Right lobe of liver (tissue), 6 donors: ENCODE measurements around the gene SLC1A2. TPM values are rescaled to one million over a fixed set of nuclear protein-coding genes. Genes with fewer than 3 reads are reported as not detected.
A peak's percentile ranks its signal among the peaks of the same experiment; 100 is the strongest.

ENCODE experiments used
- ATAC-seq, 4 donors: fragments of 200-7000 bp; cut with Tn5 transposase; one replicate each; pipeline ENCODE4 v1.9.1; 2020; ENCODE audit warnings: mild to moderate bottlenecking in 4 of 4, moderate library complexity in 4 of 4
- DNase-seq, 3 donors: peaks; one replicate each; pipeline ENCODE4 v3.0.0-alpha.2; 2020
- H3K27ac ChIP-seq, 3 donors: fragments of 200-600 bp; one replicate each; pipeline ENCODE4 v1.8.0; 2022
- H3K27me3 ChIP-seq, 2 donors: fragments of 200-600 bp; one replicate each; pipeline ENCODE4 v1.8.0; 2022
- H3K36me3 ChIP-seq, 4 donors: fragments of 200-600 bp; sonication (generic) in 1 of 4; one replicate each; pipeline versions ENCODE4 v1.5.1 to v1.8.0; 2017 to 2022; ENCODE audit warnings: control low read depth in 1 of 4
- H3K4me1 ChIP-seq, 4 donors: fragments of 200-600 bp; sonication (generic) in 1 of 4; one replicate each; pipeline versions ENCODE4 v1.5.1 to v1.8.0; 2017 to 2022; ENCODE audit warnings: control low read depth in 1 of 4
- H3K4me3 ChIP-seq, 3 donors: fragments of 200-600 bp; one replicate each; pipeline ENCODE4 v1.8.0; 2022
- H3K9me3 ChIP-seq, 4 donors: fragments of 200-600 bp; sonication (generic) in 1 of 4; one replicate each; pipeline versions ENCODE4 v1.5.1 to v1.8.0; 2017 to 2022; ENCODE audit warnings: control low read depth in 1 of 4
- CTCF ChIP-seq, 4 donors: fragments of 200-600 bp in 3 of 4; fragments of 450-650 bp in 1 of 4; IDR thresholded peaks; one replicate each; pipeline versions ENCODE4 v1.5.1 to v1.8.0; 2016 to 2022; ENCODE audit warnings: antibody characterized with exemption in 4 of 4, mild to moderate bottlenecking in 2 of 4
- POLR2A ChIP-seq: fragments of 450-650 bp; IDR thresholded peaks from one replicate; pipeline ENCODE4 v1.6.1; 2017; ENCODE audit warnings: antibody characterized with exemption, mild to moderate bottlenecking
- WGBS: methylation state at CpG from one replicate; pipeline ENCODE4 v1.1.6; 2018; ENCODE audit warnings: low coverage, low lambda C conversion rate; ENCODE audit not compliant: insufficient coverage; ENCODE audit errors: missing lambda C conversion rate; 5-methylcytosine and 5-hydroxymethylcytosine counted together
- intact Hi-C, 2 donors: fragments of 100-400 bp; cut with DNase I; formaldehyde crosslinking; loops; one replicate each; pipeline versions ENCODE4 v1.11.2 to v1.14.1; 2022
- total RNA-seq, 6 experiments: library from RNA; depleted of rRNA in 2 of 6; stranded (reverse); fragments of >200 nt in 2 of 6; fragmentation: NEBNext Ultra II Directional in 3 of 6; extraction: Animal tissue kit (Norgen Biotek cat#: 25700) in 3 of 6; gene quantifications; one replicate each; pipeline versions ENCODE4 v1.1.0 to v1.2.4, GENCODE V29; 2016 to 2023
- donor health status: DM: no; HTN: yes; CAD: no.
- donor health status: DM: no; HTN: no; CAD: no.
- donor health status: DM: no; HTN: no; CAD: no.
- donor health status: DM: no; HTN: yes; CAD: no.
- donor health status: DM: no; HTN: yes; CAD: no.

SLC1A2 gene
- total RNA-seq, 6 experiments from 2014 or later = 7.6 to 87.4 (median 13.3) TPM

- DNase-seq (no peak), ATAC-seq (peak in 1 of 4 donors; percentile 19)
- WGBS = 67% methylated on average over 5 of the region's 5 CpGs
- Histone ChIP-seq H3K27me3 (no peaks in the 10 kb centered on the region), H3K4me3 (no peak overlapping the region), H3K4me1 (peaks cover 0 to 28% (median 6%) of the 10 kb centered on the region in 4 donors), H3K9me3 (no peaks in the 10 kb centered on the region), H3K36me3 (no peaks in the 10 kb centered on the region), H3K27ac (no peak overlapping the region)
- intact Hi-C loops = no loop called here
- TF ChIP-seq POLR2A (no peak), CTCF (IDR thresholded peaks at IDR 0.05) (no peak)
Measured at GRCh38 chr11:35272391-35272902, 146.9 kb downstream of the SLC1A2 start.

- TF ChIP-seq POLR2A (no peak), CTCF (IDR thresholded peaks at IDR 0.05) (no peak)
- no peaks in the 10 kb centered on the region for H3K27me3 ChIP-seq
- DNase-seq = no peak
- no peaks in the 10 kb centered on the region for H3K36me3 ChIP-seq
- H3K4me1 ChIP-seq = peaks cover 0 to 20% (median 5%) of the 10 kb centered on the region in 4 donors
- ATAC-seq = no peak
- intact Hi-C loops = no loop called here
- H3K9me3 ChIP-seq = no peaks in the 10 kb centered on the region
- H3K4me3 ChIP-seq = no peak overlapping the region
- 97% methylated on average over 3 of the region's 3 CpGs for WGBS
- H3K27ac ChIP-seq = no peak overlapping the region
Measured at GRCh38 chr11:35271031-35271430, 148.3 kb downstream of the SLC1A2 start.

- H3K27me3 ChIP-seq = no peaks in the 10 kb centered on the region
- ATAC-seq (no peak), DNase-seq (no peak)
- 45% methylated on average over 1 of the region's 1 CpG for WGBS
- no peak overlapping the region for H3K4me3 ChIP-seq
- no peaks in the 10 kb centered on the region for H3K9me3 ChIP-seq
- no peak for TF ChIP-seq CTCF (IDR thresholded peaks at IDR 0.05)
- TF ChIP-seq POLR2A = no peak
- H3K36me3 ChIP-seq = peaks cover 0 to 6% (median 0%) of the 10 kb centered on the region in 4 donors
- H3K27ac ChIP-seq = no peak overlapping the region
- peaks cover 0 to 14% (median 3%) of the 10 kb centered on the region in 4 donors for H3K4me1 ChIP-seq
- intact Hi-C loops = no loop called here
Measured at GRCh38 chr11:35270342-35270741, 149.0 kb downstream of the SLC1A2 start.

GRCh38 chr11:35267504-35267903 is 151.9 kb downstream of the SLC1A2 start:
- whole genome bisulfite sequencing = 96% methylated on average over 2 of the region's 2 CpGs
- no peak for DNase-seq
- TF ChIP-seq CTCF (IDR thresholded peaks at IDR 0.05) = no peak
- peaks cover 0 to 6% (median 0%) of the 10 kb centered on the region in 4 donors for H3K4me1 ChIP-seq
- H3K36me3 ChIP-seq = peaks cover 0 to 17% (median 0%) of the 10 kb centered on the region in 4 donors
- no peaks in the 10 kb centered on the region for H3K27me3 ChIP-seq
- ATAC-seq = no peak
- H3K27ac ChIP-seq = no peak overlapping the region
- intact Hi-C loops = no loop called here
- no peak overlapping the region for H3K4me3 ChIP-seq
- H3K9me3 ChIP-seq = no peaks in the 10 kb centered on the region
